GM21576 (cell line): ENCODE results near the gene OVCA2.

Experiments used
- ATAC-seq: cut with Tn5 transposase; IDR thresholded peaks from one replicate; pipeline ENCODE4 v1.9.1; 2021; ENCODE audit warnings: mild to moderate bottlenecking, moderate library complexity; ENCODE audit not compliant: unreplicated experiment

OVCA2 gene

DNA sequence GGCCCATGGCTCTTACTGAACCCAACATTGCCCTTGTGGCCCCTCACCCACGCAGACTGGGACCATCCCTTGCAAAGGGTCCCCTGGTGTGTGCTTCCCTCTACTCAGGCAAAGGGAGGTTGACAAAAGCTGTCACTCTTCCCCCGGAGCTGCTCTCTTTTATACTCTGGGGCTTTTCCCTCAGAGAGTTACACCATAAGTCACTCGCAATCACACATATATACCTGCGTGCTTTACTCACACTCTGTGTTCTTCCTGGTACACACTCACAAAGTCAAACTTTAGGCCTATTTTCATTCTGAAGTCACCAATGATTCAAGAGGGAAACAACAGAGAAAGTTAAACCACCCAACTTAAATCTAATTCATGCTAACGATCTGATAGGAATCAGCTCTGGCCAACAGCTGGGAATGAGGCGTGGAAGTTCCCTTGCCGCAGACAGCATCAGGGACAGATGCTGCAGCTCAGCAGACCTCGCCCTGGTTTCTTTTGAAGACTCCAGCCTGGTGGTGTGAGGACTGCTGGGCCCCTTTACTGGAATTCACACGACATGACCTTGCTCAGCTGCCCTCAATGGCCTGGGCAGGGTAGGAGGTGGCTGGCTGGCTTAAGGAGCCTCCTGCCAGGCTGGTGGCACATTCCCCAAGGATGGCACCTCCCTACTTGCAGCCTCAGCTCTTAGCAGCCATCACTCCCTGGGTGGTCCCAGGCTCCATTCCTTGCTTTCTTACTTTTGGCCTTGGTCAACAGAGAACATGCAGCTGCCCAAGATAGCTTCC lies 40.4 kb downstream of the OVCA2 start:
- no peak for ATAC-seq

DNA sequence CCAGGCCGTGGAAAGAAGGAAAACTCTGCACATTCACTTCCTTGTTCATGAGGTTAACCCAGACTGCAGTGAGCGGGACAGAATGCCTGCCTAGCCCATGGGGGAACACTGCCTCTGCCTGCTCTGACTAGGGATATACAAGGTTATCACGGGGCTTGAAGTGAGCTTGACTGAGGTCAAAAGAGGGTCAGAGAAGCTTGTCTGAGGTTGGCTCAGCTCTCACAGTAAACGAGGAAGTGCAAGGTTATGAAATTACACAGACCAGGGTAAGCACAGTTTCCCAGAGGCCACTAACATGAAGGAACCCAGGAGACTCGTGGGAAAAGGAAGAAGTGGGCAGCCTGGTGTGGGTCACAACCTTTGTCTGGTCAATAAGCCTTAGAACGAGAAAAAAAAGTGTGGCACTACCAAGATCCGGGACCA lies 41.8 kb downstream of the OVCA2 start:
- ATAC-seq, result peak; percentile 44

DNA sequence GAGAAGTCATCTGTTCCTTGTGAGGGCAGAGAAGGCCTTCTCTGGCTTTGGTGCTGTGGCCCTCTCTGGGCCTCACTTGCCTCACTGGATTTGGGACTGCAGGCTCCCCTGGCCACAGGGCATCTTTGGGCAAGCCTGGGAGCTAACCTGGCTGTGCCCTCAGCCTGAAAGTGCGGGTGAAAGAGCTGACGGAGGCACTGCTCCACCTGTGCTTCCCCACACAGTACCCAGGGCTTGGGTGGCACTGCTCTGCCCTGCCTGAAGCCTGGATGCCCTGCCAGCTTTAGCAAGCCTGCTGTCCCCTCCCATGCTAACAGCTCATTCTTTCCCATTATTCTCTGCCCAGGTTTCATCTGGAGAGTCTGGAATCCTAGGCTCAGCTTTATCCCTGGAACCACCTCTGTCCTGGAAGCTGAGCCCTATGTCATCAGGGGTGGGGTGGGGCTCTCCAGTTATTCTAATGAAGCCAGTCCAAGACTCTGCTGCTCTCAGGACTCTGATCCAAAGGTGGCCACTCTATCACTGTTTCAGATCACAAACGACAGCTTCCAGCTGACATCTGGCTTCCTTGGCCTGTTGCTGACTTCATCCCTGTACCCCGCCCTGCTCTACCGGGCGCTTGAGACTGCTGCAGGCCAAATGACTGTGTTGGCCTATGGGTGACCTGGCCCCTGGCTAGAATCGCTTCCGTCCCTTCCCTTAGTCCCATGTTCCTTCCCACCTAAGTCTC lies 42.4 kb downstream of the OVCA2 start:
- no peak for ATAC-seq

DNA sequence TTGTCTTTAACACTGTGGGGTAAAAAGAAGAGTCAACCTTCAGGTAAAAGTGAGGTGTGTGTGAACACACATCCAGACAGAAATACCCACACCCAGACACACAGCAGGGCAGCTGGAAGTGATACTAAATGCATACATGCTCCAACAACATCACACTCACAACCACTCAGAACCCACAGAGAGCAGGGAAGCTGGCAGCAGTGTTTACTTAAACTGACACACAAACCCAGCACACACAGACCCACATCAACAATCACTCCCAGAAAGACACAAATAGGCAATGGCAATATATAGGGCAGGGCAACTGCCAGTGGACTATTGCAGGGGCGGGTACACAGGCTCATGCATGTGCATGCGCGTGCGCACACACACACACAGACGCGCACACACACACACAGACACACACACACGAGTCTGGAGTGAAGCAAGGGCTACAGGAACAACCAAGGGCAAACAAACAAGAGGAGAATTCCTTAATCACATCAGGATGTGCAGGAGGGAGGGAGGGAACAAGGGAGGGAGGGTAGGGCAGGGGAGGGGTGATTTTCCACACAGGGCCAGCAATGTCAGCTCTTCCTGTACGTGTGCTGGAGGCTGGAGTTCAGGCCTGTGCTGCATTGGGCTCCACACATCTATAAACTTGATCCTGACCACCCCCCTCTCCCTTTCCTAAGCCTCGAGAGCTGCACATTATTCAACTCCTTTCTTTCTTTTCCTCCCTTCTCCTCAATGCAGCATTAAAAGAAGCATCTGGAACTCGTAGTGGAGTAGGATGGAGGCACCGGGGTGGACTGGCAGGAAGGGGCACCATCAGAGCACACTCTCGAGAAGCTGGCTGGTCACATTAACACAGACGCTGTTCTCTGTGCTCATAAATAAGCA lies 43.2 kb downstream of the OVCA2 start:
- ATAC-seq, result no peak

DNA sequence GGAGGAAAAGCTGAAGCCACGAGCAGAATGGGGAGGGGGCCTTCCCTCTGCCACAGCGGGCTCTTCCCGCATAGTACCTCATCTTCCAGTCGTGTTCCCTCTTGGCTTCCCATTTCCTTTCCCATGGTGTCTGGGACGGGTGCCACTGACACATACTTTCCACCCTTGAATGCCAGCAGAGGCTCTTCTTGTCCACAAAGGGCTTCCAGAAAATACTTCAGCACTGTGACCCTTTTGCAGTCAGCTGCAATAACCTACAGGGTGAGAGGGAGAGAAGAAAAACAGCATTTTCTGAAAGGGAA lies 43.8 kb downstream of the OVCA2 start:
- no peak for ATAC-seq

DNA sequence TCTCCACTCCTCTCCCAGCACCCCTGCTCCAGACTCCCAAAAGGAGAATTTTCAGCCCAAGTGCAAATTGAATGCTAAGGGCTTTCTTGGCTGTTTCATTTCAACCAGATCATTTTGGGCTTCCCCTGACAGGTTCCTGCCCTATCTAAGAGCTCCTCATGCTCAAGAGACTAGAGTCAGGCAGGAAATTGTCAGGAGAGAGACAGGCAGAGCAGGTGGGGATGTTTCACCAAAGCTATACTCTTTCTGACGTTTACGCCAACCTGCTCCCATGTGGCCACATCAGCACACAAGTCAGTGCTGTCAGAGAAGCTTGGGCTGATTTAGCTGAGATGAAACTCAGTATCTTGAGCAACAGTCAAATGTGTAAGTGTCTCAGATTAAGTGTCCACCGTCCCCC lies 44.5 kb downstream of the OVCA2 start:
- ATAC-seq, result no peak

DNA sequence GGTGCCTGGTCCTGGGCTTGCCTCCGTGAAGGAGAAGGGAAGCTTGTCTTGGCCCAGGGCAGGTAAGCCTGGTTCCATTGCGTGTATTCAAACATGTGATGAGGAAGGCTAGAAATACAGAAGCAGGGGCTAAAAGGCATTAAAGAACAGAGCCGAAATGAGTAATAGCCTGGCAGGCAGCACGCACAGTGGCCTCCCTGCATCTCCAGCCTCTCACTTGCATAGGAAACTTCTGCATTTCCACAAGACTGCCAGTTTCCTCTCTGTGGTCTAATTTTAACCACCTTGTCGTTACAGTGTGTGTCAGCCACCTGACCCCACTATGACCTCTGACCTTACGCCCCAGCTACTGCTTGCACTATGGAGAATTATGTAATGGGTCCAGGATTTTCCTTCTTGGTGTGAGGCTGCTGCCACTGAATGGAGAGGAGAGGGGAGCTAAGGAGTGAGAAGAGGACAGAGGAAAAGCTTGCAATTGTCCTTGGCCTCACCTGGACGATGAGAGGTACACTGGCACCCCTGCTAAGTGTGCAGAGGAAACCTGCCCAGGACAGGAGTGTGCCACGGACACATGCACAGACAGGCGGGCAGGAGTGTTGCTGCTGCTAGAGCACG lies 45.9 kb downstream of the OVCA2 start:
- ATAC-seq, result peak; percentile 38

DNA sequence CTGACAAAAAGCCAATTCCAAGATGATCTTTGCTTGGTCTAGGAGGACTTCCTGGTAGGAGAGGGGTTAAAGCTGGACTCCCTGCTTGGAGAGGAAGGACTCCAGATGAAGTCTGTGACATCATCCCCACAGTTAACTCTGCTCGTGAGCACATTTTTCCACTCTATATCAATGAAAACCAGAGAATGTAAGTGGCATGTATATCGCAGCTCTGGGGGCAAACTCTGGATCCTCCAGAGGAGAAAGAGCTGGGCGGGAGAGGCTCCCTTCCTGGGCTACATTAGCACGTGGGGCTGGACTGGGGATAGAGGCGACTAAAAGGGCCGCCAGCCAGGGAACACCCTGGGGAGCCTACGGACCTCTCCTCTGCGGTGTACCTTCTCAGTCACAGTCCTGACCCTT lies 47.2 kb downstream of the OVCA2 start:
- peak; percentile 10 for ATAC-seq

DNA sequence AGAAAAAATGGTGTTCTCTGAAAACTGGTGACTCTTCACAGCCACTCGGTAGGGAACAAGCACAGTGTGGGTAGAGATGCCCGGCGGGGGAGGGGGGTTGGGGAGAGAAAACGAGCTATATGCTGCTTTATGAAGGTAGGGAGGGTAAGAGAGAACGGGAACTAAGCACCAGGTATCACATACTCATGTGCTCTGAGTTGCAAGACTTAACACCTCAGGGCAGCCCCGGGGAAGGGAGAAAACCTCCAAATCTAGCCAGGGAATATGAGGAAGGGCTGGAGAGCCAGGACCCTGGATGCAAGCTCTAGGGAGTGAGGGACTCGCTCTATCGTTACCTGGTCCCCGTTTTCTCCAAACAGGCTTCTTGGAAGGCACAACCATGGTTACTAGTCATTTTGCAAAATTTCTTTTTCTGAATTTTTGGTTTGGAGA lies 48.4 kb downstream of the OVCA2 start:
- ATAC-seq, result no peak

DNA sequence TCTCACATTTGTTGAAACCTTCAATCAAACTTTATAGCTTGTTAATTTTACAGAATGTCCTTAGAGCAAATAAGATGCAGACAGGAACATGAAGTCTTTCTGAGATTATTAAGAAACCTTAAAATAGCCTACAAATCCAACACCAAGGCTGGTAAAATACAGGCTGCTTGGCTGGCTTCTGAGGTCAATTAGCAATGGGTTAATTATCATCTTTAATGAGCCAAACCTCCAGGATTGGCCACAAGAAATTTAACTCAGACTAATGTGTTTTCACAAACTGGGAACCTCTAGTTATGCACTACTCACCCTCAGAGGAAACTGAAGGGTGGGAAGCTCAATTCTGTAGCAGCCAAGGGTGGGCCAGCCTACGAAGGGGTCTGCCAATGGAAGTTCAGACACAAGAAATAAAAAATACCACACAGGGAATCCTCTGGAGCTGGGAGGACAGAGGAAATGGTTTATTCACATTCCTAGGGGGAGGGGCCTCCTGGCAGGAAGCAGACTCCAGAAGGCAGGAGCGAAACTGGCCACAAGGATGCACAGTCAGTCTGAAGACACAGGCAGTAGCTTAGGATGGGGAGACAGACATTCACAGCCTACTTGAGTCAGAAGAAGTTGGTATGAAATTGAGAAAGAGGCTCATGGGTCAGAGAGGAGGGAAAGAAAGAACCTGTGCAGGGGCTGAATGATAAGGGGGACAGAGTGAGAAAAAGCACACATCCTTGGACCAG lies 49.1 kb downstream of the OVCA2 start:
- ATAC-seq, result no peak

DNA sequence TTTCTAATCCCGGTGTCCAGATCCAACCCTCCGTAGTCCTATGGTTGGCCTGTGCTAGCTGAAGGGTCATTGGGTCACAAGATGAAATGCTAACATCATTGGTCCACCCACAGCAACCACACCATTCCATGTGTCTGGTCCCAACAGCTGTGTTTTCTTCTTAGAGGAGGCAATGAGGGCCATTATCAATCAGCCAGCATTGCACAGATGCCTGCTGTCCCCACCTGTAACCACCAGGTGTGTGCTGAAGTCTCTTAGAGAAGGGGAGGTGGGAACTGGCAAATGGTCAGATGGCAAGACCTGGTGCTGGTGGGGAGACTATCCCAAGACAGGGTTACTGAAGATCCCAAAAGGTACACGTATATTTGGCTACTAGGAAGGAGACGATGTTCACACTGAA lies 50.4 kb downstream of the OVCA2 start:
- ATAC-seq, result no peak
